ENCODE measurements around the gene AP5Z1. TPM values are rescaled to one million over a fixed set of nuclear protein-coding genes. Genes with fewer than 3 reads are reported as not detected.

The AP5Z1 gene
- total RNA-seq, 1 donor from 2014 or later, result 59.7 TPM

DNA sequence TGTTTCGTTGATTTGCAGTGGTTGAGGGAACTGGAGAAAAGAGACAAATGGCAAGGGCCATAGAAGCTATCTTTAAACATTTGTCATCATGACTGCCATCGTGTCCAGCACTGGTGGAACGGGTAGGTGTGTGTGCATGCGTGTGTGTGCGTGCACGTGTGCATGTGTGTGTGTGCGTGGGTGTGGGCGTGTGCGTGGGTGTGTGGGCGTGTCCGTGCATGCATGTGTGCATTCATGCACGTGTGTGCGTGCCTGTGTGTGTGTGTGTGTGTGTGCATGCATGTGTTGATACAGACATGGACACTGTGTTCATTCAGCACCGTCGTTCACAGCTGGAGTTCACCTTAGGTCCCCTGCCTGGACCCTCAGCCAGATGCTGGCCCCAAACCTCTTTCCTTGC lies 38.1 kb upstream of the AP5Z1 start:
- TF ChIP-seq, protein P1, sequence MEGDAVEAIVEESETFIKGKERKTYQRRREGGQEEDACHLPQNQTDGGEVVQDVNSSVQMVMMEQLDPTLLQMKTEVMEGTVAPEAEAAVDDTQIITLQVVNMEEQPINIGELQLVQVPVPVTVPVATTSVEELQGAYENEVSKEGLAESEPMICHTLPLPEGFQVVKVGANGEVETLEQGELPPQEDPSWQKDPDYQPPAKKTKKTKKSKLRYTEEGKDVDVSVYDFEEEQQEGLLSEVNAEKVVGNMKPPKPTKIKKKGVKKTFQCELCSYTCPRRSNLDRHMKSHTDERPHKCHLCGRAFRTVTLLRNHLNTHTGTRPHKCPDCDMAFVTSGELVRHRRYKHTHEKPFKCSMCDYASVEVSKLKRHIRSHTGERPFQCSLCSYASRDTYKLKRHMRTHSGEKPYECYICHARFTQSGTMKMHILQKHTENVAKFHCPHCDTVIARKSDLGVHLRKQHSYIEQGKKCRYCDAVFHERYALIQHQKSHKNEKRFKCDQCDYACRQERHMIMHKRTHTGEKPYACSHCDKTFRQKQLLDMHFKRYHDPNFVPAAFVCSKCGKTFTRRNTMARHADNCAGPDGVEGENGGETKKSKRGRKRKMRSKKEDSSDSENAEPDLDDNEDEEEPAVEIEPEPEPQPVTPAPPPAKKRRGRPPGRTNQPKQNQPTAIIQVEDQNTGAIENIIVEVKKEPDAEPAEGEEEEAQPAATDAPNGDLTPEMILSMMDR (IDR thresholded peaks at IDR 0.05), result no peak
- H3K4me3 Mint-ChIP-seq (ENCODE audit: unreplicated experiment), result no peak overlapping the region
- no peaks in the 10 kb centered on the region for H3K9me3 Mint-ChIP-seq (ENCODE audit: low read depth)
- no peak for DNase-seq (ENCODE audit: low spot score)
- H3K36me3 Mint-ChIP-seq (ENCODE audit: low read depth), result peaks cover 16% of the 10 kb centered on the region
- no peak overlapping the region for H3K27ac Mint-ChIP-seq (ENCODE audit: unreplicated experiment)
- peaks cover 55% of the 10 kb centered on the region for H3K4me1 Mint-ChIP-seq (ENCODE audit: low read depth)
- no peaks in the 10 kb centered on the region for H3K27me3 Mint-ChIP-seq (ENCODE audit: low read depth)

DNA sequence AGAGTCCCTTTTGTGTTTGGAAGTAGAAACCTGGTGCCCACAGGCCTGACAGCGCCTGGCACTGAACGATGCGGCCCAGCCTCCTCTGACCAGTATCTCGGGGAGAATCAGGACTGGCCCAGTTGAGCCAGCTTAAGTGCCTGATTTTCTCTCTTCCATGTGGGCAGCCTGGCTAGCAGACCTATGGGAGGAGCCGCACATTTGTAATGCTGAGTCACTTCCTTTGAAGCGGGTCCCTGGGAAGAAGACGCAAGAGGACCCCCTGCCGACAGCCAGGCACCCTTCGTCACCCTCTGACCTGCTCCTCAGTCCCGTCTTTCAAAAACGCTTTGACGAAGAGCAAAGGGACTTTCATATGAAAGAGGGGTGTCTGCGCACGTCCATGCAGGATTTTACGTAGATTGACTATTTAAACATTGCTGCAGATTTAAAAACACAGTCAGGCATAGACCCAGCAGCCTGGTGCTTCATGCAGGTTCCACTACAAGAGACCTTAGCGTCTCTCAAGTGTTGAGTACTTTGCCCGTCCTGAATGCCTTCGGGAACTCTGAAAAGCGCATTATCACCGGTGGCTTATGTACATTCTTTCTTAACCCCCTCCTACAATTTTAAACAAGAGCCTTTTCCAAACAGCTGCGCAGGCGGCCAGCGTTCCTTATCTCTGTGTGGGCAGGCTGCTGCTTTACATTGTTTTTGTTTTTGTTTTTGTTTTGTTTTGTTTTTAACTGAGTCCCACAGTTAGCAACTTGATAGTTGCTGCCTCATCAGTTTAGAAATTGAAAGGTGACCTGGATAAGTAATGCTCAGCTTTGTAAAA lies 36.5 kb upstream of the AP5Z1 start:
- Mint-ChIP-seq H3K4me3 (ENCODE audit: unreplicated experiment) (peak overlapping the region; percentile 61), H3K36me3 (ENCODE audit: low read depth) (peaks cover 22% of the 10 kb centered on the region), H3K27me3 (ENCODE audit: low read depth) (no peaks in the 10 kb centered on the region), H3K27ac (ENCODE audit: unreplicated experiment) (peak overlapping the region; percentile 98), H3K4me1 (ENCODE audit: low read depth) (peaks cover 69% of the 10 kb centered on the region), H3K9me3 (ENCODE audit: low read depth) (no peaks in the 10 kb centered on the region)
- DNase-seq (ENCODE audit: low spot score), result no peak
- TF ChIP-seq, protein P1 (IDR thresholded peaks at IDR 0.05), result no peak

DNA sequence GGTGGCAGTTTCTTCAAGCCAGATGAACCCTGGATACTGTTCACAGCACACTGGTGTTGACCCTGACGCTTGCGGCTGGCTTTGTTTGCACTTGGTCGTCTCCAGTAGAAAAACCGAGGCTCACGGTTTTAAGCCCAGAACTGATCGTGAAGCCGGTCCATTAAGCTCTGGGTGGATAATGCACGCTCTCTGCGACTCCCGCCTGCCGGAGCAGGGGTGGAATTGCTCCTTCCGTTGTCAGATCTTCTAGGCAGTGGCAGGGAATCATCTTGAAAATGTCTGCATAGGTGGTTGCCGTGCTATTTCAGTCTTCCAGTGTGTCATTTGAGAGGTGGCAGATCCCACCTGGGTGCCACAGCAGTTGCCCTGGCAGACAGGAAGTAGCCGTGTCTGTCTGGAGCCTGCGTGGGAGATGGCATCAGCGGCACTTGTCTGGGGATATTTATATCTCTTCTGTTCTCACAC lies 35.9 kb upstream of the AP5Z1 start:
- H3K9me3 Mint-ChIP-seq (ENCODE audit: low read depth), result no peaks in the 10 kb centered on the region
- TF ChIP-seq, protein P1 (IDR thresholded peaks at IDR 0.05), result peak; percentile 79
- peak overlapping the region; percentile 98 for H3K27ac Mint-ChIP-seq (ENCODE audit: unreplicated experiment)
- peaks cover 72% of the 10 kb centered on the region for H3K4me1 Mint-ChIP-seq (ENCODE audit: low read depth)
- peaks cover 19% of the 10 kb centered on the region for H3K36me3 Mint-ChIP-seq (ENCODE audit: low read depth)
- no peak for DNase-seq (ENCODE audit: low spot score)
- peak overlapping the region; percentile 61 for H3K4me3 Mint-ChIP-seq (ENCODE audit: unreplicated experiment)
- H3K27me3 Mint-ChIP-seq (ENCODE audit: low read depth), result no peaks in the 10 kb centered on the region

DNA sequence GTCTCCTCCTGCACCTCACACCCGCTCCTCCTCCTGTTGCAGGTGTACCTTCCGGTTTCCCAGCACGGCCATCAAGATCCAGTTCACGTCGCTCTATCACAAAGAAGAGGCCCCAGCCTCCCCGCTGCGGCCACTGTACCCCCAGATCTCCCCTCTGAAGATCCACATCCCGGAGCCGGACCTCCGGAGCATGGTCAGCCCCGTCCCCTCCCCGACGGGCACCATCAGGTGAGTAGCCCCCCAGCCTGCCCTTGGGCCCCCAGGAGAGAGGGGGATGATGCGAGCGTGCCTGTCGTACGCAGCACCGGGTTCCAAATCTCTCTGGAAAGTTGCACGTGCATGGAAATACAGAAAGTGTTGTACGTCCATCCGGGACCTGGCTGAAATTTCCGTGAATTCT lies 34.6 kb upstream of the AP5Z1 start:
- Mint-ChIP-seq H3K9me3 (ENCODE audit: low read depth) (no peaks in the 10 kb centered on the region), H3K4me3 (ENCODE audit: unreplicated experiment) (no peak overlapping the region), H3K27me3 (ENCODE audit: low read depth) (no peaks in the 10 kb centered on the region), H3K36me3 (ENCODE audit: low read depth) (peaks cover 17% of the 10 kb centered on the region), H3K27ac (ENCODE audit: unreplicated experiment) (peak overlapping the region; percentile 54), H3K4me1 (ENCODE audit: low read depth) (peaks cover 75% of the 10 kb centered on the region)
- TF ChIP-seq, protein P1 (IDR thresholded peaks at IDR 0.05), result no peak
- no peak for DNase-seq (ENCODE audit: low spot score)

DNA sequence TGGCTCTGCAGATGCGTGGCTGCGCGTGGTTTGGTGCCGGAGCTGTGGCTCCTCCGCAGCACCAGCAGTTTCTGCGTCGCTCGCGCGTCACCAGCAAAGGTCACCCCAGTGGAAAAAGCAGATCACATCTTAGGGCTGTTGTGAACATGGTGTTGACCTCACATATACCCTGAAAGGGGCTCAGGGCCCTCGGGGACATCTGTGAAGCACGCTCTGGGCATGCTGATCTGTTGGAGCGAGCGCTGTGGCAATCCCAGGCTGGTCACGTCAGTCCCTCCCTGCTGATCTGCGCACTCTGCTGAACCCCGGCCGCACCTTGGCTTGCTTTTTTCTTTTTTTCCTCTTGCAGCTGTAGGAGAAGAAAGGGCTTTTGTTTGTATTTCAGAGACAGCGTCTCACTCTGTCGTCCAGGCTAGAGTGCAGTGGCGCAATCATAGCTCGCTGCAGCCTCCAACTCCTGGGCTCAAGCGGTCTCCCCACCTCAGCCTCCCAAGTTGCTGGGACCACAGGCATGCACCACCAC lies 33.3 kb upstream of the AP5Z1 start:
- Mint-ChIP-seq H3K9me3 (ENCODE audit: low read depth) (no peaks in the 10 kb centered on the region), H3K4me3 (ENCODE audit: unreplicated experiment) (no peak overlapping the region), H3K36me3 (ENCODE audit: low read depth) (peaks cover 19% of the 10 kb centered on the region), H3K27ac (ENCODE audit: unreplicated experiment) (peak overlapping the region; percentile 98), H3K27me3 (ENCODE audit: low read depth) (no peaks in the 10 kb centered on the region), H3K4me1 (ENCODE audit: low read depth) (peaks cover 80% of the 10 kb centered on the region)
- TF ChIP-seq, protein P1 (IDR thresholded peaks at IDR 0.05), result no peak
- no peak for DNase-seq (ENCODE audit: low spot score)
